Right forelimb (tissue), 1 donor: ENCODE data around the gene MGRN1.
"Not testable (repeated sequence)": the region's sequence is repeated elsewhere in the genome, so short reads cannot be mapped to it uniquely, and the experiment has no call there.

Experiments used
- DNase-seq: peaks from one replicate; pipeline ENCODE4 v3.0.0-alpha.2; 2018

Gene MGRN1

GRCh38 chr16:4701791-4702465 lies 77.3 kb downstream of the MGRN1 start:
- no peak for DNase-seq

GRCh38 chr16:4702466-4702808 lies 77.8 kb downstream of the MGRN1 start:
- no peak for DNase-seq

DNA sequence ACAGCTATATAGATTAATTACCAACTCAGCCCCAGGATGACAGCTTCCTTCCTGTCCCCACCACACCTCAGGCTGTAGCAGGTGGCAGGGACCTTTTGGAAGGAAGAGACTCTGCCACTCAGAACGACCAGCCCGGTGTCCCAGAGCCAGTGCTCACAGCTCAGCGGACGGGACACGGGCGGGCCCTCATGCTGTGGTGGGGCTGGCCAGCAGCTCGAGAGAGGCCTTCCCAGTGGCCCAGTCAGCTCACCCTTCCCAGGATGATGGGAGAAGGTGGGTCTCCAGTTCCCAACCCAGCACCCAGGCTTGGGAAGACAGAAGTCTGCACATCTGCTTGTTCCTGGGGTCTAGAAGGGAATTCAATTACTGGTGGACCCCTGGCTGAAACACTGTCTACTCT lies 79.3 kb downstream of the MGRN1 start:
- no peak for DNase-seq

DNA sequence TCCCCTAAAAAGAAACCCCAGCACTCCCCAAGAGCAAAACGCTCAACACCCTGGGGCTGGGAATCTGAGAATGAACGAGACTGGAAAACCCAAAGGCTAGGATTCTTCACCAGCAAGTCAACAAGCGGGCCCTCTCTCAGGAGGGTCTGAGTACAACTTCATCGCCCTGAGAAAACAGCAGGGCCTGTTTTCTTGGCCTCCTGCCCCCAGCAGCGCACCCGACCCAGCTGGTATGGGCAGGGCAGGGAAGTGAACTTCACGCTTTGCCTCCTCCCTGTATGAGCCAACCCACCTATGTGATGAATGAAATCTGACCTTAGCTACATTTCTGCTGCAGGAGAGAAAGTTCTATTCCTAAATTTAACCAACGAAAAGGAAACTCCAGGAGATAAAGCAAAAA lies 79.9 kb downstream of the MGRN1 start:
- no peak for DNase-seq

GRCh38 chr16:4704913-4705312 lies 80.3 kb downstream of the MGRN1 start:
- DNase-seq: no peak

GRCh38 chr16:4706871-4707270 lies 82.2 kb downstream of the MGRN1 start:
- no peak for DNase-seq

GRCh38 chr16:4709481-4709880 lies 84.9 kb downstream of the MGRN1 start:
- no peak for DNase-seq

- no peak for DNase-seq
These were observed 89.3 kb downstream of the MGRN1 start for GRCh38 chr16:4713663-4714501.

- DNase-seq: no peak
These were observed 90.4 kb downstream of the MGRN1 start for GRCh38 chr16:4714996-4715395.

DNA sequence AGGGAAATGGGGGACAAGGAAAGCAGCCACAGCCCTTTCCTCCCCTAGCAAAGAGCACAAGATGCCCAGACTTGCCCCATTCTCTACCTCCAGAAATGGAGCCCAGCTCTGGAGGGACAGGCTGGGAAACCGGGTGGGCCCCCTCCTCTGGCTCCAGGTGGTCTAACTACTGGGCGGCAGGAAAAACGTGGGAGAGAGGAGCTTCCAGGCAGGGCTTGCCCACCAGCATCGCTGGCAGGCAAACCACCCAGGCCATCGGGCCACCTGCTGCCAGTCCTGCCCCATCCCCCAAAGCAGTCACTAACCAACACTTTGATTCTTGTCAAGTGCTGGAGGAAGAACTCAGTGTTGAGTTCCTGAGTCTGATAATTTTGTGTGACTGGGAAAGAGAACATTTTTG lies 93.8 kb downstream of the MGRN1 start:
- DNase-seq: no peak

- no peak for DNase-seq
These were observed 98.6 kb downstream of the MGRN1 start for GRCh38 chr16:4723071-4723767.

- DNase-seq: no peak
These were observed 100.1 kb downstream of the MGRN1 start for GRCh38 chr16:4724661-4725270.

- DNase-seq: no peak
These were observed 102.0 kb downstream of the MGRN1 start for GRCh38 chr16:4726616-4727015.

DNA sequence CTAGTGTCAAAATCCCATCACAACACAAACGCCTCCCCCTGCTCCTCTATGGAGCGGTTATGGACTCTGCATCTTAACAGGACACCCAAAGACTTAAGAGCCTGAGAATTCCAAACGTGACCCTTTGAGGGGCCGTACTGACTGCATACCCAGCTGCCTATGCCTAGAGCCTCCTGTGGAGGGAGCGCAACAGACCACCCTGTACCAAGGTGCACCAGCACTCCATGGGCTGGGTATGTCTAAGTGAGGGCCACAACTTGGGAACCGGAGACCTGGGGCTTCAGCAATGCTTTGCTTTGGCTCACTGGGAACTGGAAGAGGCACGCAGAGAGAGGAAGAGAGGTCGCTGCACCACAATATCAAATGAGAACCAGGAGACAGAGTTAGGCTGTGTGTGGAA lies 104.0 kb downstream of the MGRN1 start:
- no peak for DNase-seq

DNA sequence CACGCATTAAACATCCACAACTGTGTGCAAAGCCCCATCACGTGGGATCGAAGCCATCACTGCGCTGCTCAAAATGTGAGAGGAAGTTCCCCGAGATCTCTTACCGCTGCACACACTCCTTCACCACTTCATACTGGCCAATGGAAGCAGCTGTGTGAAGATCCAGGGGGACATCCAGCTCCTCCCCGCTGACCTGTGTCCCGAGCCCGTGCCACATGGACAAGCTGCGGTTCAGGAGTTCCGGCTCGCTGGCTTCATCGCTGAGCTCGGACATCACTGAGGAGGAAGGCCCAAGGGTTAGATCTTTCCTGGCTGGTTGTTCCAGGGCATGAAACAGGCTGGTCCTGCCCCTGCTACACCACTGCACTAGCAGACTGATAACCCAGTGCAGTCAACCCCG lies 105.2 kb downstream of the MGRN1 start:
- DNase-seq: no peak

DNA sequence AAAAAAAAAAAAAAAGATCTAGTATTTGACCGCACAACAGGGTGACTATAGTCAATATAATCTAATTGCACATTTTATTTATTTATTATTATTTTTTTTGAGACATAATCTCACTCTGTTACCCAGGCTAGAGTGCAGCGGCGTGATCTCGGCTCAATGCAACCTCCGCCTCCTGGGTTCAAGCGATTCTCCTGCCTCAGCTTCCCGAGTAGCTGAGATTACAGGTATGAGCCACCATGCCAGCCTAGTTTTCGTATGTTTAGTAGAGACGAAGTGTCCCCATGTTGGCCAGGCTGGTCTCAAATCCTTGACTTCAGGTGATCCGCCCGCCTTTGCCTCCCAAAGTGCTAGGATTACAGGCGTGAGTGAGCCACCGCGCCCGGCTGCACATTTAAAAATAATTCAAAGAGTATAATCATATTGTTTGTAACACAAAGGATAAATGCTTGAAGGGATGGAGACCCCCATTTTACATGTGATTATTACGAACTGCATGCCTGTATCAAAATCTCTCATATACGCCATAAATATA lies 108.7 kb downstream of the MGRN1 start:
- DNase-seq: no peak

- DNase-seq: no peak
These were observed 109.1 kb downstream of the MGRN1 start for GRCh38 chr16:4733747-4734062.

- DNase-seq: peak; percentile 93
These were observed 109.6 kb downstream of the MGRN1 start, which contains the start of the genes ANKS3 and DNAAF8 for GRCh38 chr16:4734063-4734729. Gene ANKS3, minus strand, starts transcription at chr16:4734271. Its CDS starts 4,122 bp downstream, at chr16:4730149. Gene DNAAF8, plus strand, starts transcription at chr16:4734537. Its CDS starts 1,978 bp downstream, at chr16:4736515.

GRCh38 chr16:4734730-4735535 lies 110.3 kb downstream of the MGRN1 start:
- DNase-seq: peak; percentile 94

DNA sequence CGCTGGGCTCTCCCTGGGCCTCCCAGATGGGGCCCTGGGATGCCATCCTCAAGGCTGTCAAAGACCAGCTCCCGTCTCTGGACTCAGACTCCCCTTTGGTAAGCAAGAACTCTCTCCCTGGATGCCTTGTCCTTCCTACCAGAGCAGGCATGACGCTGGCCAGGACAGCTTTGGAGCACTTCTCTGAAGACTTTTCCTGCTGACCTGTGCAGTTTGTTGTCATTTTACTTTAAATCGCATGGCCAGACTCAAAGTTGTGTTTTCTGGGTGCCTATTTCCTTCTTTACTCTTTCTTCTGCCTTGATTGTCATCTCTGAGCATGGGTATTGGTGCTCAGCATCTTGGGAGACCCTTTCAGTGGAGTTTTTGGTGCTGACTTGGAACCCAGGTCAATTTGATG lies 111.9 kb downstream of the MGRN1 start:
- no peak for DNase-seq

DNA sequence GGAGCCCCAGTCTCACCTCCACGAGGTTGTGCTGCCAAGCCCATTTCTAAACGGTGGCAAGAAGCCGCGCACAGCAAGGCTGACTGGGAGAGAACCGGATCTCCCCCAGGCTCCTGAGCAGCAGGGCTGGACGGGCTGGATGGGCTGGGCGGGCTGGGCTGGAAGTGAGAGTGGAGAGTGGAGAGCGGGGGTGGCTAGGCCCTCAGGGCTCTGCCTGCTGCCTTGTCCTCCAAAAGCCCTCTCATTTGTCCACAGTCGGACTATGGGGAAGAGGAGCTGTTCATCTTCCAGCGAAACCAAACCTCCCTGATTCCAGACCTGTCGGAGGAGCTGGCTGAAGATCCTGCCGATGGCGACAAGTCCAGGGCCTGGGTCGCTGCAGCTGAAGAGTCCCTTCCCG lies 112.9 kb downstream of the MGRN1 start:
- DNase-seq: no peak

- not testable (repeated sequence) for DNase-seq
These were observed 113.7 kb downstream of the MGRN1 start for GRCh38 chr16:4738370-4738769.
